HG03354 (cell line): ENCODE data around the gene NKAIN4.
"Not testable (repeated sequence)": the region's sequence is repeated elsewhere in the genome, so short reads cannot be mapped to it uniquely, and the experiment has no call there.

Source experiments
- ATAC-seq: cut with Tn5 transposase; IDR thresholded peaks from one replicate; pipeline ENCODE4 v1.9.1; 2021; ENCODE audit warnings: mild to moderate bottlenecking; ENCODE audit not compliant: unreplicated experiment, poor library complexity, severe bottlenecking

Gene NKAIN4

DNA sequence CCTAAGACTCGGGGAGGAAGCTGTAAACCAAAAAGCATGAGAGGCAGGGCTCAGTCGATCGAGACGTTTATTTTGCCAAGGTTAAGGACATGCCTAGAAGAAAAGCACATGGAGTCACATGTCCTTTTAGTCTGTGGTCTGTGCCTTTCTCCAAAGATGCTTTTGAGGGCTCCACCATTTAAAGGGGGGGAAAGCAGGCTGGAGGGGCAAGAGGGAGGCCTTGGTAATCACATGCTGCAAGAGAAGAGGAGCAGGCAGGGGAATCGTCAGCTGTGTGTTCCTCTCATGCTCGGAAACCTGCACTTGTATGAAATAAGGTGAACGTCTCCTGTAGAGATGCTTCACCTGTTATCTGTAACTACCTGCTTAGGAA is 29.2 kb downstream of the NKAIN4 start:
- ATAC-seq, result no peak

DNA sequence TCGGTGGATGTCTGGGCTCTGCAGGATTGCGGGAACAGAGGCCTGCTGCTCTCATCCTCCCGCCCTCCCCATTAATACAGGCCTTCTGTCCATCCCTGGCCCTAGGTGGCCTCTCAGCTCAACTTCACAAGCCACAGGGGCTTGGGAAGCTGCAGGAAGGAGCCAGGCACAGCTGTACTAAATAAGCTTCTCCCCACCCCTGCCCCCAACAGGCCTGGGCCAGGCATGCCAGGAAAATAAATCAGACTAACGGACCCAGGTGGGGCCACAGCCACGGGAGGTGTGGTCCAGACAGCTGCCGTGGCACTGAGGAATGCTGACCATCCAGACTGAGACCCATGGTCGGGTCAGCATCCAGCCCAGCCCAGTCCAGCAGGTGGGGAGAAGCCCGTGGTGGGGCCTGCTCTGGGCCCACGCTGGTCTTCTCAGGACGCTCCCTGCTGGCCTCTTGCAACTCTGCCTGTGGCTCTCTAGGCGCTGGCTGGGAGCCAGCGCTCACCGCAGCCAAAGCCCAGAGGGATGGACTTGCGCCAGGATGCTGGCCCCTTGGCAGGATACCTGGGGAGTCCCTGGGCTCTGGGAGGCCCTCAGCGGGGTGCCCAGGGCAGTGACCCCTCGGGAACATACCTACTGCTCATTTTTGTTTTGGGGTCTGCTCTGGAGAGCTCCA is 29.7 kb downstream of the NKAIN4 start:
- no peak for ATAC-seq

DNA sequence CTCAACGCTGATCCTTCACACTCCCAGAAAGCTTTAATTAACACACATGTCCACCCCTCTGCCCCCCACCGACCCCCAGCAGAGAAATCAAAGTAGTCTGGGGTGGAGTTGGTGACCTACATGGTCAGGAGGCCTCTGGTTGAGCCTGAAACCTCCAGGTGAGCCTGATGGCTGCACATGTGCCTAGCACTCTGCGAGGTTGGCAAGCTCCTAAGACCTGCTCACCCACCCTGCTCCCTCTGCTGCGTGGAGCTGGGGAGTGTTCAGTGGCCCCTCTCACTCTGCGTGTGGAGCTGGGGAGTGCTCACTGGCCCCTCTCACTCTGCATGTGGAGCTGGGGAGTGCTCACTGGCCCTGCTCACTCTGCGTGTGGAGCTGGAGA is 30.4 kb downstream of the NKAIN4 start:
- no peak for ATAC-seq

DNA sequence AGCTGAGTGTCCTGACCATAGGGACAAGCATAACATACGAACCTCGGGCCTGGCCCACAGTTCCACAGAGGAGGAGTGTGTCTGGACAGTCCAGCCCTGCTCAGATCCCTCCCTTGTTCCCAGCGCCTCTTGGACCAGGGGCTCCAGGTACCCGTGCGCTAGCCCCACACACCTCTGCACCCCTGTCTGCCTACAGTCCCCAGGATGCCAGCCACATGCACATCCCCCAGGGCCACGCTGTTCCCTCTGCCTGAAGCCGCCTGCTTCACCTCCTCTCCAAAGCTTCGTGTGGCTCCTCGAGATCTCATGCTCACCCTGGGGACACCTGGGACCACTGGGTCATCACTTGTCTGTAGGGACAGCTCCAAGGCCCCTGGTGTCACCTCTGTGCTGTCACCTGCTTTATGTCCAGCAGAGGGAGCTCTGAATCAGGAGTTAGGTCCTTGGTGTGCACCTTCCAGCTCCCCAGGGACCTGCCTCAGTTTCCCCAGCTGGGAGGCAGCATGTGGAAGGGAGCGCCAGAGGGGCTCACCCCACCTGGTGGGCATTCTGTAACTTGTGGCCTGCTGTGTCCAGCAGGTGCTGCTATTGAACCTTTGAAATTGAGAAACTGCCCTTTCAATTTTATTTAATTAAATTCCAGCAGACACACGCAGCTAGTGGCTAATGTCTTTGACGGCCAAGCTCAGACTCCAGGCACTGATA is 31.0 kb downstream of the NKAIN4 start:
- ATAC-seq, result no peak

DNA sequence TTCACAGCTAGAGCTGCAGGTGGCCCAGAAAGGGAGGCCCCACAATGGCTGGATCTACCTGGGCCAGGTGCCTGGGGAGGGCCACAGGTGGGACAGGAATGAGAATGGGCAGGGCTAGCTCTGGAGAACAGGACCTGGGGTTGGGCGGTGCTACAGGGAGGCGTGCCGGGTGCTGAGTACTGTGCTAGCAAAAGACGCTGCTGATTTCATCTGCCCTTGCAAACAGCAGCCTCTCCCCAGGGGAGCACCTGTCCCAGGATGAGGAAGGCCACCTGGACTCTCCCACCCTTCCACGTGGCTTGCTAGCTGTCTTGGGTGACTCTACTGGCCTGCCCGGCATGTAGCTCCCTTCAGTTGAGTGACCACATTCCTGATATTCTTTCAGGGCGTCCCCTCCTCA is 31.7 kb downstream of the NKAIN4 start:
- no peak for ATAC-seq

DNA sequence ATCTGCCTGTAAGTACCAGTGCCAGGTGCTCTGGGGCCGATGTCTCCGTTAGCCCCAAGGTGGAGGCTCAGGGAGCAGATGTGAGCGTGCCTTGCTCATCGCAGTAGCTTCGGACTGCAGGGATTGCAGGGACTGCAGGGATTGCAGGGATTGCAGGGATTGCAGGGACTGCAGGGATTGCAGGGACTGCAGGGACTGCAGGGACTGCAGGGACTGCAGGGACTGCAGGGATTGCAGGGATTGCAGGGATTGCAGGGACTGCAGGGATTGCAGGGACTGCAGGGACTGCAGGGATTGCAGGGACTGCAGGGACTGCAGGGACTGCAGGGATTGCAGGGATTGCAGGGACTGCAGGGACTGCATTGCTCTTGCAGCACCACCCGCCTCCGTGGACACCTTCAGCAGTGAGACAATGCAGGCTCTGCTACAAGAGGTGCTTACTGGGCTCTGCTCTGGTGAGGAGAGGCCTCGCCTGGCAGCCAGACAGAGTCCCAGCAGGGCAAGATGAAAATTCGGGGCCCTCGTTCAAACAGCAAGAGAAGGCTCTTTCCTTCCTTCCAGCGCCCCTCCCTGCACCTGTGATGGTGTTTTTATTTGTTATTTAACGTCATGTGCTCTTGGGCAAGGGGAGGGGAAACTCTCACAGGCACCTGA is 32.7 kb downstream of the NKAIN4 start:
- ATAC-seq, result not testable (repeated sequence)

DNA sequence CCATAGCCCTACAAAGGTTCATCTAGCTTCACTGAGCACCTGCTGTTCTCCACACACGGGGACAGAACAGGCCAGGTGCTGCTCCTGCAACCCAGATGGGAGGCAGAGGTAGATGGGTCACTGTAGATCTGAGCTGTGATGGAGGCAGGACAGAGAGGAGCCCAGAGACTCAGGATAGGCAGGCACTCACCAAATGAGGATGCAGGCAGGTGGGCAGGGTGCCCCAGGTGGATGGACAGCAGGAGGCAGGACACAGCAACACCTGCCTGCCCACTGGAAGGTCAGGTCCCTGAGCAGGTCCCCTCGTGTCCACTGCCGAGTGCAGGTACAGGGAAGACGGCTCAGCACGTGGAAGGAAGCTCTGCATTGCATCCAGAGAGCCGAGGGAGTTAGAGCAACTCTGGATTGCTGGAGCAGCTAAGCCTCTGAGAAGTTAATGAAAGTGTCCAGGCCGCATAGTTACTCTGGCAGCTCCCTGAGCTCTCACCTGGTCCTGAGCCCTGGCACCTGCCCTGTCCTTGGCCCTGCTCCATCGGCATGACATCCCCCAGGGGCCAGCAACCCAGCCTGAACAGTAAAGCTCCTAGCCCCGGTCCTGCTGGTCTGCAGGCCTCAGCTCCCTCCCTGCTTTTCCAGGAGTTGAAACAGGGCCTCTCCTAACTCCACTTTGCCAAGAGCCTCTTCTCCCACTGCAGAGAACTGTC is 33.4 kb downstream of the NKAIN4 start:
- ATAC-seq, result no peak

DNA sequence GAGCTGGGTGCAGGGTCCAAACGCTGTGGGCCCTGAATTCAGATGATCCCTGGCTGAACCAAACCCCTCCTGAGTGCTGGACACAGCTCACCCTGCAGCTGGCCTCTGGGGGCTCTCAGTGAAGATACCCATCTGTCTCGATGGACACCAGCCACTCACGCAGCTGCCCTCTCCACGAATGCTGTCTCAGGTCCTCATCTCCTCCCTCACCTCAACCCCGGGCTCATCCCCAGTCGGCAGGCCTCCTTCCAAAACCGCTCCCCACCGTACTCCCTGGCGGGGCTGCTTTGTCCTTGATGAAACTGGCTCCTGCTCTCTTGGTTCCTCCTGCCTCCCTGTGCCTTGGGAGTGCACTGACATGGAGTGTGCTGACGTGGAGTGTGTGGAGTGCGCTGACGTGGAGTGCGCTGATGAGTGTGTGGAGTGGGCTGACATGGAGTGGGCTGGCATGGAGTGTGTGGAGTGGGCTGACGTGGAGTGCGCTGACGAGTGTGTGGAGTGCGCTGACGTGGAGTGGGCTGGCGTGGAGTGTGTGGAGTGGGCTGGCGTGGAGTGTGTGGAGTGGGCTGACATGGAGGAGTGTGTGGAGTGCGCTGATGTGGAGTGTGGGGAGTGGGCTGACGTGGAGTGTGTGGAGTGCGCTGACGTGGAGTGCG is 34.3 kb downstream of the NKAIN4 start:
- no peak for ATAC-seq

DNA sequence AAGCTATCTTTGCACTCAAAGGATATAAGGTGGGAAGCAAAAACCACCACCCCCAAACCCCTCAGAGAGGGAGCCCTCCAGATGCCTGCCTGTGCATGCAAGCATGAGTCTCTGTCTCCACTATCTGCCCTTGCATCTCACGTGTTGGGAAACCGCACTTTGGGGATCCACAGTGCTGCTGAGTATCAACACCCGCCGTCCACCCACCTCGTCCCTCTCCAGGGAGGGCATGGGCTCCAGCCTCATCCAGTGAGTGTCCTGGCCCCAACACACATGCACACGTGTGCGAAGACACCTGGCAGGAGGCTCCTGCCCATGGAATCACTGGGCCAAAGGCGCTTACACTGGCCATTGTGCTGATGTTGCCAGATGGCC is 34.8 kb downstream of the NKAIN4 start:
- ATAC-seq, result no peak

DNA sequence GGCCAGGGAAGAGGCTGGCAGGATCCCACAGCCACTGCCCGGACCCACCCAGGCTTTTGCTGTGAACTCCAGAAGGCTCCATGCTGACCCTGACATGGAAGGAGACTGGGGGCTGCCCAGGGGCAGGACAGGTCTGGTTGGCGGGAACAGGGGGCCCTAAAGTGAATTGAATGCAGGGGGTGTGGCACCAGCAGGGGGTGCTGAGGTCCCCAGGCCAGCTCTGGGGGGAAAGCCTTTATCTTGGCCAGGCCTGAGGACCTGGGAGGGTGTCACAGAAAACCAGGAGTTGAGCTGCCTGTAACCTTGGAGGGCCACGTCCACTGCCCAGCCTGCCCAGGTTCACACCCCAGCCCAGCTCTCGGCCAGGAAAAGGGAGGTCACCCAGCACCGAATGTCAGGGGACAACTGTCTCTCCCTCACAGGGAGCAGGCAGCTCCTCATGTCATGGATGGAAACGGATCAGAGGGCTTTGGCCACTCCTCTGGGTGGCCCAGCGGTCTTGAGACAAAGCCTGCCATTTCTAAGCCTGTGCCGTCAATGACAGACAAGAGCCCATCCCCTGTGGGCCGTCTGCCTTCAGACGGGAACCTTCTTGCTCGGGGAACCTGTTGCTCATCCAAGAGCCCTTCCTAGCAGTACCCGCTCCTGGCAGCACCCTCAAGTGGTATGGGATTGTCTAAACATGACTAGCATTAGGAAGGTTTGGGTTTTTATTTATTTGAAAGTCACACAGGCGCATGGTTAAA is 35.4 kb downstream of the NKAIN4 start:
- ATAC-seq, result no peak

DNA sequence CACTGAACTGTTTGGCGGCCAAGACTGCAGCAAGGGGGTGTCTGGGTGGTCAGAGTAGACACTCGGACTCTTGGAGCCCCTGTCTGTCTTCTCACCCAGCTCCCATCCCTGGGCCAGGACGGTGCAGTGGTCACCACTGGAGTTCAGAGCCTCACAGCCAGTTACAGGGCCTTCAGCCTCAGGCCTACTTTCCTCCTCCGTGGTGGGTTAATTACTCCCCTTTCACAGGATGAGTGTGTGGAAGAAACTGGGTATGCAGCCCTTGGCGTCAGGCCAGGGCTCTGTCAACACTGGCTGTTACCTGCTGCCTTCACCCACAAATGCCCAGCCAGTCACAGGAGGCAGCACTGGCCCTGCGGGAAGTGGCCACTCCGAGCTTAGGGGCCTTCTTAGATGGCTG is 36.6 kb downstream of the NKAIN4 start:
- ATAC-seq, result no peak

DNA sequence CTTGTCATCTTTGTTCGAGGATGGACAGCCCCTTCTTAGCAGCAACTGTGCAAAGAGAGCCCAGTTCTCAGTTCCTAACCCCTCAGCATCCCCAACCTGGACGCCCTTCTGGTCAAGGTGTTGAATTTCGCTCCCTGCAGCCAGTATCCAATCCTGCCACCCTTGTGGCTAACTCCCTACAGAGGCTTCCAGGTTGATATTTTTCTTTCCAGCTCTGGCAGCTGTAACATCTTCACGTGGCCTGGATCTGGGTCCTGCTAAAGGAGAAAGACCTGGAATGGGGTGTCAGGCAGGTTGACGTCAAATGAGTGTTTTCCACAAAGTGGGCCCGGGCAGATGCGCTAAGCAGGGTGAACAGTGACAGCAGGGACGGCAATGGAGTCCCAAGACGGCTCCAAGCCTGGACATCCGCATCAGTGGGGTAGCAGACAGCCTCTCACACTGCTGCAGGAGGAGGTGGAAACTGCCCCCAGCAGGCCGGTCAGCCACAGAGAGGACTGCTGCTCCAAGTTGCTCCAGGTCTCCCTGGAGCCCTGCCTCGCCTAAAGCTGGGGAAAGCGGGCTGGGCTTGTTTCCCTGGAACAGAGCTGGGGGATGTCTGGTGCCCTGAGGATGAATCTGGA is 37.3 kb downstream of the NKAIN4 start:
- no peak for ATAC-seq

DNA sequence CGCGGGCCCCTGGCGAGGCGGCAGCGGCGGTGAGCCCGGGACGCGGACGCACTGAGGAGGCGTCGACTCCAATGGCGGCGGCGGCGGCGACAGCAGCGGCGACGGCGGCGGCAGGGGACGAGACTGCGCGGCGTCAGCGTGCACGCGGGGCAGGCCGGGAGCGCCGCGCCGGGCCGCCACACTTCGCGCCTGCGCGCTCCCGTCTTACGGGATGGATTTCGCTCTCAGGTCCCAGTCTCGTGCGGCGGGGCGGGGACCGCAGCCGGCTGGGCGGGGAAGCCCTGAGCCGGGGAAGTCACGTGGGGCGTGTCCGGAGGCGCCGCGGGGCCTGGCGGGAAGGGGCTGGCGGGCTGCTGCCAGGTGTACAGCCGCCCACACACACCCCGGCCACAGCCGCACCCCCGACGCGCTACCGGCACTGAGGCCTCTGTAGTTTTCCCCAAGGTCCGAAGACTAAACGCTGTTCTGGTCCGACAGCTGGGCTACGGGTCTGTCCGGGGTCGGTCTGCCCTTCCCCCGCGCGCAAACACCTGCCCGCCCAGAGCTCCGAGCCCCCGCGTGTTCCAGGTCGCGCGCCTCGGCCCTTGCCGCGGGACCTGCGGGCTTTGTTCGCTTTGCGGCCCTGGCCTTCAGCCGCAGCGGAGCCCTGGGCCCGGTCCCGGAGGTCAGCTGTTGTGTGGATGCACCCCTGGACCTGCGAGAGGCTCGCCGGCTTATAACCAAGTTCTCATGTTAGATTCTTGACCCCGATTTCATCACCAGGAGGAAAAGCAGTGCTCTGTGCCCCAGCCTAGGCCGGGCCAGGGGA is 38.0 kb downstream of the NKAIN4 start, which contains the start of gene YTHDF1:
Gene YTHDF1, minus strand, starts transcription at position 91 of the 808 bp plus-strand sequence. CDS start 239 bp downstream, outside the sequence.
- peak; percentile 93 for ATAC-seq

DNA sequence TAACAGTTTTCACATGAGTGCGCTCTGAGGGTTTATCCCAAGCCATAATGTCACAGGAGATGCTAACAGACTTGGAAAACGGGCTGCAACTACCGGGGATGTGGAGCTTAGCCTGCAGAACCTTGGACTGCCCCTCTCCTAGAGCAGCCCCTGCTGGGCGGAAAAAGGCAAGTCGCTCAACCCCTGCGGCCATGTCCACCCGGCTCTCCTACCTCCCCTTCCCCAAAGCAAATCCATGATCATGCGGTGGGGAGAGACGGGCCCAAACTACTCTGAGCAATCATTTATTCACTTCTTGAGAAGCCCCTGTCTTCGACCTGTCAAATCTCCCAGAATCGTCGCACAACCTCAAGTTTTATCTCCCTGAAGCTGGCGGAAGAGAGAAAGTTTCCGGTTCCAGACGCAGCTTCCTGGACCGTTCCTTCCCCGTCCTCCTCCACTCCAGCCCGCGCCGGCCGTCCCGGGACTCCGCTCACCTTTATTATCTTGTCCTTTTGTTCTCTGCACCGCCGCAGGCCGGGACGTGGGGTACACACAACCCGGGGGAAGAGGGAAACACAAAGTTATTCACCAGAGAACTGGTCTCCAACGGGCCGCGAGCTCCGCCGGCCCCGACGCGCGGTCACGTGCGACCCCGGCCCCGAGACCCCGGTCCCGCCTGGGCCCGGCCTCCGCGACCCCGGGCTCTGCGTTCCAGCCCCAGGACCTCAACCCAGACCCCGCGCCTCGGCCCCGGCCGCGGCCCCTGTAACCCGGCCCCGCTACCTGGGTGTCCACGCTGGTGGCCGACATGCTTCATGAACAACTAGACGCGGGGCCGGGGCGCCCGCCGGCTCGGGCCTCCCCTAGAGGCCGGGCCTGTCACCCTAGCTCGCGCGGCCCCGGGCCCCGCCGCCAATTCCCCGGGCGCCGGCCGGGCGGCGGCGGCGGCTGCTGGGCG is 38.9 kb downstream of the NKAIN4 start:
- ATAC-seq, result peak; percentile 32

DNA sequence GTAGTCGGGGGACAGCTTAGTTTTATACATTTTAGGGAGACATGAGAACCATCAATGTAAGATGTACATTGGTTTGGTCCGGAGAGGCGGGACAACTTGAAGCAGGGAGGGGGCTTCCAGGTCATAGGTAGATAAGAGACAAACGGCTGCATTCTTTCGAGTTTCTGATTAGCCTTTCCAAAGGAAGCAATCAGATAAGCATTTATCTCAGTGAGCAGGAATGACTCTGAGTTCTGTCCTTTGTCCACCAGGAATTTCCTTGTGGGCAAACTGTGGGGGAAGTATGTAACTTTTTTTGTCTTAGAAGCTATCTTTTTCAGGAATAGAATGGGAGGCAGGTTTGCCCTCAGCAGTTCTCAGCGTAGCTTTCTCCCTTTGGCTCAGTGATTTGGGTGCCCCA is 39.7 kb downstream of the NKAIN4 start:
- no peak for ATAC-seq

DNA sequence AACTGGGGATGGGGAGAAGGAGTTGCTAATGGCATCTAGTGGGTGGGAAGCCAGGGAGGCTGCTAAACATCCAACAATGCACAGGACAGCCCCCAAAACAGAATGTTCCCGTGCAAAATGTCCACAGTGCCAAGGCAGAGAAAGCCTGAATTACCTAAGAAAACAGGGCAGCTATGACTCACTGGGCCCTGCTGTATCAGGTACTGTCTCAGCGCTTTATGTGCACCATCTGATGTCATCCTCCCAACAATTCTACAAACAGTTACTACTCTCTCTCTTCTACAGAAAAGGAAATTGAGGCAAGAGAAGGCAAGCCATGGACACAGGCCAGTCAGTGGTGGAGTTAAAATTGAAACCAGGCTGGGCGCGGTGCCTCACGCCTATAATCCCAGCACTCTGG is 41.5 kb downstream of the NKAIN4 start:
- ATAC-seq, result no peak

DNA sequence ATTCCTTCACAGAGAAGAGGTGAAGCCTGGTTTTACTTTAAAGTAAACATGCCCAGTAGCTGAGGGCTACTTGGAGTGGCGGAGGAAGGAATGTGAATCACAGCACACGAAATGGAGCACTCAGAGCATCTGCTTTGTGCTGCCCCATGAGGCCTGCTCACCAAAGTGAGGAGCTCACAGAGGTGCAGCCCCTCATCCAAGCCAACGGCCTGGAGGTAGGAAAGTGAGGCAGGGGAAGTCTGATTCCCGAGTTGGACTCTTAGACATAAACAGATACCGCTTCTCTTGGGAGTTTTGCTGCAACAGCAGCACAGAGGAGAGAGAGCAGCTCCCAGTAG is 41.9 kb downstream of the NKAIN4 start:
- ATAC-seq, result no peak
